ENCODE data around the gene RFK. TPM values are rescaled to one million over a fixed set of nuclear protein-coding genes. Genes with fewer than 3 reads are reported as not detected.

The RFK gene
- total RNA-seq, 3 donors from 2014 or later = 12.2 to 26.2 (median 23.9) TPM

DNA sequence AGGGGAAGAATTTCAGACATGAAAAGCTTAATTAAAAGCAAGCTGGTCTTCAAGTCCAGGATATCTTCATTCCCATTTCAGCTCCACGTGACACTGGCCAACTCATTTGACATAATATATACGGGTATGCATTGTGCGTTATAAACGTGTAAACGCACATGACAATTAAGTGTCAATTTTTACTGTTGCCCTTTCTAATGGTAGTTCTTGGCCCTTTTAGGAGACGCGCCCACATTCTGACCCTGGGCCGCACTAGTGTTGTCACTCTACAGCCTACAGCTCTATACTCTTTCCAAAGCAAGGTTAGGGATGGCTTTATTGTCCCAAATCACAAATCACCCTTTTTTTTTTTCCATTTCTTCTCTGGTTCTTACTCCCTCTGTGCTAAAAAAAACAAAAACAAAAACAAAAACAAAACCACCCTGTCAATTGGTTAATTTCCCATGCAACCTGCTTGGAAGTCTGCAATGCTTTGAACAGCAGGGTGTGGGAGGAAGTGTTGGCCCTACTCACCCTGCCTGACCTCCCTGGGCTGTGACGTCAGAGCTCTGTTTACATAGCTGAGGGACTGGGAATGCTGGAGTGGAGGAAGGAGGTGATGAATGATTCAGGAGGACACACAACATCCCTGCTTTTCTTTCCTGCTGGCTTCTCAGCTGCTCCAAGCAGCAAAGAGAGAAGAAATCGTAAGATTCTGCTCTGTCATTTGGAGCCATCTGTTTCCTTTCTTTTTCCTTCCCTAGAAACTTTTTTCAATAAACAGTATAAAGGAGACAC is 19.3 kb downstream of the RFK start:
- intact Hi-C loops (cut with DNase I; ENCODE audit: low total_unique reads) = loop anchor here (10.0 kb wide), 1 partner anchor 470 kb away; no protein-coding TSS in a partner anchor
- no peak overlapping the region for H3K4me3 ChIP-seq
- peak in 2 of 3 donors; percentile 34 to 44 for TF ChIP-seq POLR2AphosphoS5 (IDR thresholded peaks at IDR 0.05)
- TF ChIP-seq POLR2A (IDR thresholded peaks at IDR 0.05) = no peak
- H3K36me3 ChIP-seq = no peaks in the 10 kb centered on the region
- peak in 1 of 2 donors; percentile 52 for DNase-seq (ENCODE audit: low spot score in 2 of 2)
- peak overlapping the region in 1 of 2 donors; percentile 33 for H3K27ac ChIP-seq
- H3K9me3 ChIP-seq = no peaks in the 10 kb centered on the region
- H3K4me1 ChIP-seq = peaks cover 0 to 10% of the 10 kb centered on the region in 2 donors
- no peaks in the 10 kb centered on the region for H3K27me3 ChIP-seq

- Histone ChIP-seq H3K27ac (peak overlapping the region in 1 of 2 donors; percentile 33), H3K4me1 (peaks cover 0 to 10% of the 10 kb centered on the region in 2 donors), H3K4me3 (no peak overlapping the region), H3K36me3 (no peaks in the 10 kb centered on the region), H3K9me3 (no peaks in the 10 kb centered on the region), H3K27me3 (no peaks in the 10 kb centered on the region)
- TF ChIP-seq POLR2AphosphoS5 (IDR thresholded peaks at IDR 0.05) (no peak), POLR2A (IDR thresholded peaks at IDR 0.05) (no peak), CTCF (IDR thresholded peaks at IDR 0.05) (no peak)
- DNase-seq (ENCODE audit: low spot score in 2 of 2) = no peak
- intact Hi-C loops (cut with DNase I; ENCODE audit: low total_unique reads) = loop anchor here (10.0 kb wide), 1 partner anchor 471 kb away; no protein-coding TSS in a partner anchor
Measured at GRCh38 chr9:76373784-76374474, 20.3 kb downstream of the RFK start.

- intact Hi-C loops (cut with DNase I; ENCODE audit: low total_unique reads) = loop anchor here (10.0 kb wide), 1 partner anchor 472 kb away; no protein-coding TSS in a partner anchor
- Histone ChIP-seq H3K27ac (peak overlapping the region; percentile 8 to 64), H3K36me3 (no peaks in the 10 kb centered on the region), H3K27me3 (no peaks in the 10 kb centered on the region), H3K9me3 (no peaks in the 10 kb centered on the region), H3K4me1 (peaks cover 0 to 10% of the 10 kb centered on the region in 2 donors), H3K4me3 (no peak overlapping the region)
- TF ChIP-seq POLR2AphosphoS5 (IDR thresholded peaks at IDR 0.05) = no peak
- TF ChIP-seq CTCF (IDR thresholded peaks at IDR 0.05) = no peak
- no peak for TF ChIP-seq POLR2A (IDR thresholded peaks at IDR 0.05)
- DNase-seq (ENCODE audit: low spot score in 2 of 2) = no peak
Measured at GRCh38 chr9:76373173-76373783, 20.9 kb downstream of the RFK start.

DNA sequence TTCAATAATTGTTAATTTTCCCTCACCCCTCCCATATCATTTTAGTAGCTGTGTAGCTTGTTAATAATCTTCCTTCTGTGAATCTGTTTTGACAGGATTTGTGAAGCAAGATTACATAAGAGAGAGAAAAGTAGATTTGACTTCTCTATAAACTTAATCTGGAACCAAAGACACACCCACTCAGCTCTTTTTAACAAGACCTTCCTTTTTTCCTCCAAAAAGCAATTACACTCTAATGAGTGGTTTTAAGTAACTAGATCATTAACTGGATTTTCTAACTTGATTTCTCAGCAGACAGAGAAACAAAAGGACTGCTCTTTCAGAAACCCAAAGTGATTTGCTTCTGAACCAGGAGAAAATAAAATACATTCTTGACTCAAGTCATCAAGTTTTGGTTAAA is 21.9 kb downstream of the RFK start:
- Histone ChIP-seq H3K27me3 (no peaks in the 10 kb centered on the region), H3K36me3 (no peaks in the 10 kb centered on the region), H3K9me3 (no peaks in the 10 kb centered on the region), H3K4me3 (no peak overlapping the region), H3K4me1 (peaks cover 0 to 10% of the 10 kb centered on the region in 2 donors), H3K27ac (no peak overlapping the region)
- DNase-seq (ENCODE audit: low spot score in 2 of 2) = no peak
- no peak for TF ChIP-seq POLR2A (IDR thresholded peaks at IDR 0.05)
- intact Hi-C loops (cut with DNase I; ENCODE audit: low total_unique reads) = loop anchor here (10.0 kb wide), 1 partner anchor 472 kb away; no protein-coding TSS in a partner anchor

DNA sequence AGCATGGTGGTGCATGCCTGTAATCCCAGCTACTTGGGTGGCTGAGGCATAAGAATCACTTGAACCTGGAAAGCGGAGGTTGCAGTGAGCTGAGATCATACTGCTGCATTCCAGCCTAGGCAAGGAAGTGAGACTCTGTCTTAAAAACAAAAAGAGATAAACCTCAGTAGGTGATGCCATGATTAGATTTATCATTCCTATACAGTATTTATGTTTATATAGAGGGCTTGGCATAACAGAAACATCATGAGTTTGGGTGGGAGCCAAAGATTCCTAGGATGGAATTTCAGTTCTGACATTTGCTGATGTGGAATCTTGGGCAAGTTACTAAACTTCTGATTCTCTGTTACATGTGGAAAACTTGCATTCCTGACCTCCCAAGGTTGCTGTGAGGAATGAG is 22.3 kb downstream of the RFK start:
- no peaks in the 10 kb centered on the region for H3K36me3 ChIP-seq
- no peak overlapping the region for H3K27ac ChIP-seq
- H3K27me3 ChIP-seq = no peaks in the 10 kb centered on the region
- peaks cover 0 to 10% of the 10 kb centered on the region in 2 donors for H3K4me1 ChIP-seq
- intact Hi-C loops (cut with DNase I; ENCODE audit: low total_unique reads) = loop anchor here (10.0 kb wide), 1 partner anchor 473 kb away; no protein-coding TSS in a partner anchor
- TF ChIP-seq POLR2AphosphoS5 (IDR thresholded peaks at IDR 0.05) (no peak), CTCF (IDR thresholded peaks at IDR 0.05) (no peak), POLR2A (IDR thresholded peaks at IDR 0.05) (no peak)
- no peaks in the 10 kb centered on the region for H3K9me3 ChIP-seq
- no peak overlapping the region for H3K4me3 ChIP-seq
- no peak for DNase-seq (ENCODE audit: low spot score in 2 of 2)
